C4-2B (cell line): ENCODE results near the gene KCNJ9.

Source experiments
- ZFX ChIP-seq: fragments of 450-650 bp; IDR thresholded peaks from 2 replicates; pipeline ENCODE4 v1.6.1; 2017
- TF ChIP-seq, protein P1 (sequence below): fragments of 450-650 bp; conservative IDR thresholded peaks from 2 replicates; pipeline ENCODE4 v1.5.1; 2017; ENCODE audit warnings: mild to moderate bottlenecking

DNA sequence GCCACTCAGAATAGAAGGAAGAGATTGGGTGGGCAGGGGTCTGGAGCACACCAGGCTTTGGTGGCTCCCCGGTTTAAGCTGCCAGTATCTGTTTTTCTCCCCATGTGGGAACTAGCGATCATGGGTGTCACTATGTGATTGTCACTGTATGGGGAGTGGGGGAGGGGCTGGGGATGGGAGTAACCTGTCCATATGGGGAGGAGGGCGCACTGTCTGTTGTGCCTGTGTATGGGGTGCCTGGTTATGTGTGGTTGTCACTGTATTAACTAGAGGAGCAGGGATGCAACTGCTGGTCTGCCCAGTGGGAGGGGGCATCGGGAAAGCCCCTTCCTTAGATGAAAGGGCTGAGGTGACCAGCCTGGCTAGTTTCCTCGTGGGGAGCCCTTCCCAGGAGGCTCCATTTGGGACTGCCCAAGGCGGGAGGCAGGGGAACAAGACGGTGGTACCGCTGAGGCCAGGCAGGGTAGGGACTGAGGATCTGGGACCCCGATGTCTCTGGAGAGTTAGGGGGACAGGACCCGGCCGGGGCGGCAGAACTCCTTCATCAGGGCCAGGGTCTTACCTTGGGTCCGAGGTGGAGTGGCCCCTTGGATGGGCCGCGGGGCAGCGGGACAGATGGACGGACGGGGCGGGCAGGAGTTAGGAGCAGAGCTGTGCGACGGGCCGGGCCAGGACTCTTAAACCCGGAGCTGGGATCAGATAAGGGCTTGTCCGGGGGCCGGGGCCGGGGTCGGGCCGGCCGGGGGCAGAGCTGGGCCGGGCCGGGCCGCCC lies 11.7 kb upstream of the KCNJ9 start, which contains the start of gene KCNJ10:
- TF ChIP-seq, protein P1, sequence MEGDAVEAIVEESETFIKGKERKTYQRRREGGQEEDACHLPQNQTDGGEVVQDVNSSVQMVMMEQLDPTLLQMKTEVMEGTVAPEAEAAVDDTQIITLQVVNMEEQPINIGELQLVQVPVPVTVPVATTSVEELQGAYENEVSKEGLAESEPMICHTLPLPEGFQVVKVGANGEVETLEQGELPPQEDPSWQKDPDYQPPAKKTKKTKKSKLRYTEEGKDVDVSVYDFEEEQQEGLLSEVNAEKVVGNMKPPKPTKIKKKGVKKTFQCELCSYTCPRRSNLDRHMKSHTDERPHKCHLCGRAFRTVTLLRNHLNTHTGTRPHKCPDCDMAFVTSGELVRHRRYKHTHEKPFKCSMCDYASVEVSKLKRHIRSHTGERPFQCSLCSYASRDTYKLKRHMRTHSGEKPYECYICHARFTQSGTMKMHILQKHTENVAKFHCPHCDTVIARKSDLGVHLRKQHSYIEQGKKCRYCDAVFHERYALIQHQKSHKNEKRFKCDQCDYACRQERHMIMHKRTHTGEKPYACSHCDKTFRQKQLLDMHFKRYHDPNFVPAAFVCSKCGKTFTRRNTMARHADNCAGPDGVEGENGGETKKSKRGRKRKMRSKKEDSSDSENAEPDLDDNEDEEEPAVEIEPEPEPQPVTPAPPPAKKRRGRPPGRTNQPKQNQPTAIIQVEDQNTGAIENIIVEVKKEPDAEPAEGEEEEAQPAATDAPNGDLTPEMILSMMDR, result no peak
- TF ChIP-seq ZFX, result no peak
